GM19438 (cell line): ENCODE measurements around the gene OR10X1.

Source experiments
- ATAC-seq: cut with Tn5 transposase; IDR thresholded peaks from one replicate; pipeline ENCODE4 v1.9.1; 2021; ENCODE audit warnings: low read depth; ENCODE audit not compliant: unreplicated experiment

OR10X1 gene

GRCh38 chr1:158579733-158580132 lies at the start of gene OR10X1:
OR10X1 (minus strand) TSS chr1:158579899; CDS start chr1:158579899, 0 bp downstream.
- no peak for ATAC-seq

- no peak for ATAC-seq
Measured at GRCh38 chr1:158613764-158614163, 34.1 kb upstream of the OR10X1 start.

- ATAC-seq, result no peak
Measured at GRCh38 chr1:158611916-158612315, 32.2 kb upstream of the OR10X1 start.

GRCh38 chr1:158607296-158607695 lies 27.6 kb upstream of the OR10X1 start:
- no peak for ATAC-seq

- ATAC-seq, result no peak
Measured at GRCh38 chr1:158604968-158605367, 25.3 kb upstream of the OR10X1 start, which contains the start of gene OR10Z1. OR10Z1 (plus strand) TSS chr1:158605268; CDS start chr1:158606439, 1,171 bp downstream.

- no peak for ATAC-seq
Measured at GRCh38 chr1:158600735-158601134, 21.0 kb upstream of the OR10X1 start.

- no peak for ATAC-seq
Measured at GRCh38 chr1:158586942-158587341, 7.2 kb upstream of the OR10X1 start.

GRCh38 chr1:158583962-158584361 lies 4.3 kb upstream of the OR10X1 start:
- no peak for ATAC-seq

GRCh38 chr1:158577561-158577960 lies 2.1 kb downstream of the OR10X1 start:
- no peak for ATAC-seq

- ATAC-seq, result no peak
Measured at GRCh38 chr1:158572226-158572625, 7.5 kb downstream of the OR10X1 start.

- no peak for ATAC-seq
Measured at GRCh38 chr1:158570480-158570879, 9.2 kb downstream of the OR10X1 start, which contains the start of gene OR6P1. OR6P1 (minus strand) TSS chr1:158570580; CDS start chr1:158563604, 6,976 bp downstream.

- no peak for ATAC-seq
Measured at GRCh38 chr1:158564608-158565007, 15.1 kb downstream of the OR10X1 start.

GRCh38 chr1:158563853-158564252 lies 15.8 kb downstream of the OR10X1 start:
- no peak for ATAC-seq

GRCh38 chr1:158559696-158560095 lies 20.0 kb downstream of the OR10X1 start:
- ATAC-seq, result no peak

GRCh38 chr1:158554352-158554751 lies 25.3 kb downstream of the OR10X1 start, which contains the start of gene OR6Y1:
OR6Y1 (minus strand) TSS chr1:158554405; CDS start chr1:158548105, 6,300 bp downstream.
- no peak for ATAC-seq

GRCh38 chr1:158552296-158552695 lies 27.4 kb downstream of the OR10X1 start:
- no peak for ATAC-seq

GRCh38 chr1:158547533-158547932 lies 32.2 kb downstream of the OR10X1 start:
- ATAC-seq, result no peak

GRCh38 chr1:158537609-158538008 lies 42.1 kb downstream of the OR10X1 start:
- no peak for ATAC-seq

GRCh38 chr1:158534496-158534895 lies 45.2 kb downstream of the OR10X1 start:
- ATAC-seq, result no peak
